ENCODE data around the gene SCAPER.
"Not testable (repeated sequence)": the region's sequence is repeated elsewhere in the genome, so short reads cannot be mapped to it uniquely, and the experiment has no call there.

SCAPER gene

GRCh38 chr15:76860201-76860600, 44.9 kb downstream of the SCAPER start:
- no peak for DNase-seq

- not testable (repeated sequence) for DNase-seq
Observed at GRCh38 chr15:76850367-76850766, 54.8 kb downstream of the SCAPER start.

- no peak for DNase-seq
Observed at GRCh38 chr15:76846782-76847181, 58.4 kb downstream of the SCAPER start.

- no peak for DNase-seq
Observed at GRCh38 chr15:76844096-76844495, 61.0 kb downstream of the SCAPER start.

- no peak for DNase-seq
Observed at GRCh38 chr15:76843269-76843668, 61.9 kb downstream of the SCAPER start.

GRCh38 chr15:76840830-76841460, 64.2 kb downstream of the SCAPER start:
- peak; percentile 61 for DNase-seq

- no peak for DNase-seq
Observed at GRCh38 chr15:76839173-76839572, 66.0 kb downstream of the SCAPER start.

GRCh38 chr15:76837474-76837873, 67.7 kb downstream of the SCAPER start:
- peak; percentile 5 for DNase-seq

- DNase-seq = no peak
Observed at GRCh38 chr15:76829939-76830338, 75.2 kb downstream of the SCAPER start.

GRCh38 chr15:76823890-76824289, 81.2 kb downstream of the SCAPER start:
- no peak for DNase-seq

GRCh38 chr15:76823303-76823702, 81.8 kb downstream of the SCAPER start:
- no peak for DNase-seq

- not testable (repeated sequence) for DNase-seq
Observed at GRCh38 chr15:76818926-76819325, 86.2 kb downstream of the SCAPER start.

- no peak for DNase-seq
Observed at GRCh38 chr15:76815421-76815820, 89.7 kb downstream of the SCAPER start.

- DNase-seq = no peak
Observed at GRCh38 chr15:76812381-76812780, 92.8 kb downstream of the SCAPER start.

- no peak for DNase-seq
Observed at GRCh38 chr15:76809412-76810103, 95.6 kb downstream of the SCAPER start.

- DNase-seq = no peak
Observed at GRCh38 chr15:76803049-76803571, 102.0 kb downstream of the SCAPER start.

- DNase-seq = no peak
Observed at GRCh38 chr15:76802411-76802810, 102.7 kb downstream of the SCAPER start.

GRCh38 chr15:76799760-76800159, 105.4 kb downstream of the SCAPER start:
- no peak for DNase-seq

GRCh38 chr15:76795217-76795616, 109.9 kb downstream of the SCAPER start:
- no peak for DNase-seq

GRCh38 chr15:76793162-76793561, 112.0 kb downstream of the SCAPER start:
- DNase-seq = no peak

- DNase-seq = no peak
Observed at GRCh38 chr15:76791511-76791910, 113.6 kb downstream of the SCAPER start.

- no peak for DNase-seq
Observed at GRCh38 chr15:76787273-76787672, 117.9 kb downstream of the SCAPER start.

GRCh38 chr15:76776969-76777368, 128.2 kb downstream of the SCAPER start:
- no peak for DNase-seq

- DNase-seq = no peak
Observed at GRCh38 chr15:76776480-76776879, 128.7 kb downstream of the SCAPER start.

GRCh38 chr15:76773234-76773633, 131.9 kb downstream of the SCAPER start:
- DNase-seq = no peak

Measured in hematopoietic multipotent progenitor cell treated with erythropoietin and hydrocortisone succinate and interleukin-3 and kit ligand, for 4 days (in vitro differentiated cells).